ENCODE results near the gene SECTM1.

The SECTM1 gene

DNA sequence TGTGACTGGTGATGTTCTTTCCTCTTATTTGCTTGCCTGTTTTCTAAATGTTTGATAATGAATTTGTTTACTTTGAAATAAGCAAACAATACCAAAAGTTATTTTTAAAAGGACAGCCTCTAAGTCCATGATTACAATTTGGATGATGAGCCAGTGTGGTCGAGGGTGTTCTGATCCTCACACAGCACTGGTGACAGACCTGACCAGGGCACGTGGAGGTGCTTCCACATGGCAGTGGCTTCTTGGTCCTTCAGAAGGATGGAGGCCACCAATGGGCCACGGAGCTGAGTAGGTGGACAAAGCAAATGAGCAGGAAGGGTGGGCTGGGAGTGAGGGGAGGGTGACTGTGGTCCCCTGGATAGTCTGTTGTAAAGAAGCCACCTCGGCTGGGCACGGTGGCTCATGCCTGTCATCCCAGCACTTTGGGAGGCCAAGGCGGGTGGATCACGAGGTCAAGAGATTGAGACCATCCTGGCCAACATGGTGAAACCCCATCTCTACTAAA, 21.3 kb upstream of the SECTM1 start:
- Histone ChIP-seq H3K27me3 (ENCODE audit: control insufficient read depth, low read length) (no peaks in the 10 kb centered on the region), H3K4me3 (ENCODE audit: low read length) (no peak overlapping the region), H3K4me1 (ENCODE audit: control insufficient read depth, low read length) (peaks cover 37% of the 10 kb centered on the region), H4K20me1 (ENCODE audit: control insufficient read depth, insufficient read depth, low read depth, low read length) (no peaks in the 10 kb centered on the region), H3K9me2 (replicated peaks; ENCODE audit: control insufficient read depth, low read length) (no peaks in the 10 kb centered on the region), H3K4me2 (ENCODE audit: low read length) (no peak overlapping the region), H3K27ac (ENCODE audit: low read depth, low read length) (no peak overlapping the region), H3K36me3 (ENCODE audit: control insufficient read depth, low read length) (no peaks in the 10 kb centered on the region), H3K79me2 (ENCODE audit: control insufficient read depth, low read length) (no peaks in the 10 kb centered on the region), H3K9me3 (ENCODE audit: control insufficient read depth, insufficient read depth, low read length) (peaks cover 3% of the 10 kb centered on the region; the same call in 1 of the 2 replicates), H3F3A (ENCODE audit: control insufficient read depth, insufficient read depth) (peaks cover 14% of the 10 kb centered on the region)
- TF ChIP-seq EZH2phosphoT487 (IDR thresholded peaks at IDR 0.05; ENCODE audit: borderline replicate concordance, low read length), result no peak
- TF ChIP-seq, protein P1, sequence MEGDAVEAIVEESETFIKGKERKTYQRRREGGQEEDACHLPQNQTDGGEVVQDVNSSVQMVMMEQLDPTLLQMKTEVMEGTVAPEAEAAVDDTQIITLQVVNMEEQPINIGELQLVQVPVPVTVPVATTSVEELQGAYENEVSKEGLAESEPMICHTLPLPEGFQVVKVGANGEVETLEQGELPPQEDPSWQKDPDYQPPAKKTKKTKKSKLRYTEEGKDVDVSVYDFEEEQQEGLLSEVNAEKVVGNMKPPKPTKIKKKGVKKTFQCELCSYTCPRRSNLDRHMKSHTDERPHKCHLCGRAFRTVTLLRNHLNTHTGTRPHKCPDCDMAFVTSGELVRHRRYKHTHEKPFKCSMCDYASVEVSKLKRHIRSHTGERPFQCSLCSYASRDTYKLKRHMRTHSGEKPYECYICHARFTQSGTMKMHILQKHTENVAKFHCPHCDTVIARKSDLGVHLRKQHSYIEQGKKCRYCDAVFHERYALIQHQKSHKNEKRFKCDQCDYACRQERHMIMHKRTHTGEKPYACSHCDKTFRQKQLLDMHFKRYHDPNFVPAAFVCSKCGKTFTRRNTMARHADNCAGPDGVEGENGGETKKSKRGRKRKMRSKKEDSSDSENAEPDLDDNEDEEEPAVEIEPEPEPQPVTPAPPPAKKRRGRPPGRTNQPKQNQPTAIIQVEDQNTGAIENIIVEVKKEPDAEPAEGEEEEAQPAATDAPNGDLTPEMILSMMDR (IDR thresholded peaks at IDR 0.05; ENCODE audit: low read depth, low read length, poor library complexity, severe bottlenecking), result no peak

DNA sequence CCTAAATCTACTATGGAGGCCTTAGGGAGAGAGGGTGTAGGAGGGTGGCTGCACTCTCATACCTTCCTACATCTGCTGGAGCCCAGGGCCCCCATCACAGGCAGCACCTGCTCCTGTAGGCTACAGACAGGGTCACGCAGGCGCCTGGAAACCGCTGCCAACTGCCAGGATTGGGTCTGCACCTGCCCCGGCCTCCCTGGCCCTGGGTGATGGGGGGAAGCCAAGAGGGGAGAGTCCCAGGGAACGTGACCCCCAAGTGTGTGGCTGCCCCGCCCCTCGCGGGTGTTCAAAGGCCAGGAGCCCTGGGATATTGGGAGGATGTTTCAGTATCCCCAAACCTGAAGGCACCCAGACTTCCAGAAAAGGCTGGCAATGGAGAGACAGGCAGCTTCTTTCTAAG, 19.9 kb upstream of the SECTM1 start:
- no peaks in the 10 kb centered on the region for H3K36me3 ChIP-seq (ENCODE audit: control insufficient read depth, low read length)
- H3K27ac ChIP-seq (ENCODE audit: low read depth, low read length), result no peak overlapping the region
- H3K79me2 ChIP-seq (ENCODE audit: control insufficient read depth, low read length), result no peaks in the 10 kb centered on the region
- H3K4me3 ChIP-seq (ENCODE audit: low read length), result no peak overlapping the region
- H3K27me3 ChIP-seq (ENCODE audit: control insufficient read depth, low read length), result no peaks in the 10 kb centered on the region
- H3K9me2 ChIP-seq (replicated peaks; ENCODE audit: control insufficient read depth, low read length), result no peaks in the 10 kb centered on the region
- H4K20me1 ChIP-seq (ENCODE audit: control insufficient read depth, insufficient read depth, low read depth, low read length), result no peaks in the 10 kb centered on the region
- TF ChIP-seq, protein P1 (IDR thresholded peaks at IDR 0.05; ENCODE audit: low read depth, low read length, poor library complexity, severe bottlenecking), result no peak
- no peak overlapping the region for H3K4me2 ChIP-seq (ENCODE audit: low read length)
- peaks cover 11% of the 10 kb centered on the region for H3F3A ChIP-seq (ENCODE audit: control insufficient read depth, insufficient read depth)
- no peaks in the 10 kb centered on the region for H3K9me3 ChIP-seq (ENCODE audit: control insufficient read depth, insufficient read depth, low read length)
- H3K4me1 ChIP-seq (ENCODE audit: control insufficient read depth, low read length), result peaks cover 34% of the 10 kb centered on the region

DNA sequence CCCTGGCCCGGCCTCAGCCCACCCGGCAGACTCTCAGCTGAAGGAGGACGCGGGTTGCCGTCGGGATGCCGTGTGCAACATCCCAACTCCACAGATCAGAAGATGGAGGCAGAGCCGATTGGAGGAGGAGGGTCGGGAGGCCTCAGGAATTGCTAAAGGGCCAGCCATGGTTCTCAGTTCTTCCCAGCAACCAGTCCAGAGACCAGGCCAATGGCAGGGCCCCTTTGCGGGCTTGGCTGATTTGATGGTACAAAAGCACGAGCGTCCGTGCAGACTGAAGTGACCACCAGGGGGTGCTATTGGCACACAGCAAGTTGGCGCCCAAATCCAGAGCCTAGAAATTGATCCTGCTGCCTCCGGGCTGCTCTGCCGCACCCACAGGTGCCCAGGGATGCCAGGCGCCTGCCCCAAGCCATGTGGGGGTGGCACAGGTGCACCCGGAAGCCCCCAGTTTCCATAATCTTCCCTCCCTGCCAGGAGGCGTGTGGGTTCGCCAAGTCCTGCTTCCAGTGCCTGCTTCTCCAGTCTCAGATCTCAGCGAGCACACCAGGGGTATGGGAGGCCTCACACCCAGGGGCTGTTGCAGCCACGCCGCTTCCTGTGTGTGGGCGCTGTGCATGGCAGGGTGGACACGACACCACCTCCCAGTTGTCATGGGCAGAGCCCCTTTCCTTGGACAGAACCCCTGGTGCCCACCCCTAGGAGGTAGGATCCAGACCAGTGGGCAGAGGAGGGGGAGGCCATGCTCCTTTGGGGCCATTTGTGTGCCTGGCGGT, 18.3 kb upstream of the SECTM1 start:
- peaks cover 31% of the 10 kb centered on the region for H3K4me1 ChIP-seq (ENCODE audit: control insufficient read depth, low read length)

More for the DNA sequence above, 18.3 kb upstream of the SECTM1 start:
- Histone ChIP-seq H3F3A (ENCODE audit: control insufficient read depth, insufficient read depth) (peaks cover 7% of the 10 kb centered on the region), H3K4me3 (ENCODE audit: low read length) (peak overlapping the region; percentile 58), H3K4me2 (ENCODE audit: low read length) (peak overlapping the region; percentile 71), H3K79me2 (ENCODE audit: control insufficient read depth, low read length) (no peaks in the 10 kb centered on the region), H3K9me2 (replicated peaks; ENCODE audit: control insufficient read depth, low read length) (no peaks in the 10 kb centered on the region), H4K20me1 (ENCODE audit: control insufficient read depth, insufficient read depth, low read depth, low read length) (no peaks in the 10 kb centered on the region), H3K27ac (ENCODE audit: low read depth, low read length) (peak overlapping the region; percentile 88), H3K9me3 (ENCODE audit: control insufficient read depth, insufficient read depth, low read length) (no peaks in the 10 kb centered on the region), H3K36me3 (ENCODE audit: control insufficient read depth, low read length) (no peaks in the 10 kb centered on the region), H3K27me3 (ENCODE audit: control insufficient read depth, low read length) (no peaks in the 10 kb centered on the region)
- TF ChIP-seq EZH2phosphoT487 (IDR thresholded peaks at IDR 0.05; ENCODE audit: borderline replicate concordance, low read length), result no peak
- TF ChIP-seq, protein P1 (IDR thresholded peaks at IDR 0.05; ENCODE audit: low read depth, low read length, poor library complexity, severe bottlenecking), result peak; percentile 94

Measured in DOHH2 (cell line).